IMR-90 (cell line): ENCODE measurements around the gene CHRNA1. TPM values are rescaled to one million over a fixed set of nuclear protein-coding genes. Genes with fewer than 3 reads are reported as not detected.

ENCODE experiments used
- ATAC-seq: fragments of 200-7000 bp; cut with Tn5 transposase; 2 replicates; pipeline ENCODE4 v1.9.1; 2020; ENCODE audit warnings: low read depth, mild to moderate bottlenecking, moderate library complexity
- BruUV-seq: library from RNA; stranded (reverse); fragments of 400-500 nt; replicated peaks from 2 replicates; lab custom pipeline; 2021; lab: Mats Ljungman, UMichigan
- CTCF ChIA-PET: fragments of 300-600 bp; formaldehyde crosslinking; extraction: SDS; loops from one replicate; lab custom pipeline; 2021; ENCODE audit warnings: antibody characterized with exemption; lab: Yijun Ruan, JAX
- POLR2A ChIA-PET: fragments of 300-600 bp; sonication (Branson Sonifier 250); formaldehyde crosslinking; loops from one replicate; lab custom pipeline; 2022; ENCODE audit warnings: antibody characterized with exemption; ENCODE audit not compliant: unreplicated experiment; lab: Charles Lee
- DNase-seq: peaks from one replicate; pipeline ENCODE4 v3.0.0; 2013
- H2AFZ ChIP-seq: replicated peaks from 2 replicates; pipeline ENCODE3; 2013; ENCODE audit warnings: low read length, mild to moderate bottlenecking; ENCODE audit not compliant: poor library complexity
- H2AK5ac ChIP-seq: 2 replicates; pipeline ENCODE4 v1.6.1; 2013; ENCODE audit warnings: low read depth, low read length, inconsistent platforms
- H2AK9ac ChIP-seq: replicated peaks from 2 replicates; pipeline ENCODE3; 2013; ENCODE audit warnings: mild to moderate bottlenecking, low read depth, low read length, moderate library complexity; ENCODE audit not compliant: poor library complexity
- H2BK120ac ChIP-seq: 2 replicates; pipeline ENCODE4 v1.6.1; 2013; ENCODE audit warnings: low read depth, low read length, inconsistent platforms
- H2BK15ac ChIP-seq: 3 replicates; pipeline ENCODE4 v1.6.1; 2013; ENCODE audit warnings: low read depth, low read length, inconsistent platforms
- H2BK20ac ChIP-seq: 2 replicates; pipeline ENCODE4 v1.6.1; 2013; ENCODE audit warnings: low read depth, mild to moderate bottlenecking, inconsistent platforms, low read length, moderate library complexity
- H2BK5ac ChIP-seq: 2 replicates; pipeline ENCODE4 v1.6.1; 2013; ENCODE audit warnings: mild to moderate bottlenecking, low read depth, low read length, inconsistent platforms; ENCODE audit not compliant: poor library complexity, severe bottlenecking
- H3K14ac ChIP-seq: replicated peaks from 2 replicates; pipeline ENCODE4 v1.6.1; 2013; ENCODE audit warnings: low read depth, low read length, inconsistent platforms
- H3K18ac ChIP-seq: 2 replicates; pipeline ENCODE4 v1.6.1; 2013; ENCODE audit warnings: low read depth, low read length, control low read depth
- H3K23ac ChIP-seq: 2 replicates; pipeline ENCODE4 v1.6.1; 2013; ENCODE audit warnings: low read depth, low read length, inconsistent platforms
- H3K27ac ChIP-seq: 2 replicates; pipeline ENCODE4 v1.5.1; 2013; ENCODE audit warnings: mild to moderate bottlenecking, control low read depth, low read length; ENCODE audit not compliant: insufficient read depth
- H3K27me3 ChIP-seq: 2 replicates; pipeline ENCODE4 v1.6.1; 2013; ENCODE audit warnings: low read length; ENCODE audit not compliant: control insufficient read depth, insufficient read depth
- H3K36me3 ChIP-seq: 2 replicates; pipeline ENCODE4 v1.6.1; 2013; ENCODE audit warnings: low read length, mixed read lengths; ENCODE audit not compliant: control insufficient read depth, insufficient read depth
- H3K4ac ChIP-seq: 2 replicates; pipeline ENCODE4 v1.6.1; 2013; ENCODE audit warnings: low read depth, low read length, inconsistent platforms
- H3K4me1 ChIP-seq: 2 replicates; pipeline ENCODE4 v1.6.1; 2013; ENCODE audit warnings: low read length, mixed read lengths; ENCODE audit not compliant: control insufficient read depth, insufficient read depth
- H3K4me2 ChIP-seq: 2 replicates; pipeline ENCODE4 v1.6.1; 2013; ENCODE audit warnings: low read depth, mild to moderate bottlenecking, control low read depth, low read length, moderate library complexity
- H3K4me3 ChIP-seq: 2 replicates; pipeline ENCODE4 v1.5.1; 2013; ENCODE audit warnings: low read depth, mild to moderate bottlenecking, control low read depth, low read length, moderate library complexity; ENCODE audit not compliant: insufficient read depth
- H3K56ac ChIP-seq: 2 replicates; pipeline ENCODE4 v1.6.1; 2013; ENCODE audit warnings: low read length, inconsistent platforms; ENCODE audit not compliant: insufficient read depth; ENCODE audit errors: extremely low read depth
- H3K79me1 ChIP-seq, 2 experiments: 2 replicates each; pipeline ENCODE4 v1.6.1; 2013; ENCODE audit warnings: low read length in 2 of 2, inconsistent platforms in 1 of 2, low read depth in 1 of 2
- H3K9ac ChIP-seq: 2 replicates; pipeline ENCODE4 v1.6.1; 2013; ENCODE audit warnings: low read depth, low read length, control low read depth
- H3K9me1 ChIP-seq: 2 replicates; pipeline ENCODE4 v1.6.1; 2013; ENCODE audit warnings: low read length, inconsistent platforms; ENCODE audit not compliant: insufficient read depth
- H3K9me3 ChIP-seq: 2 replicates; pipeline ENCODE4 v1.6.1; 2013; ENCODE audit warnings: low read length; ENCODE audit not compliant: control insufficient read depth, insufficient read depth
- H4K20me1 ChIP-seq: 2 replicates; pipeline ENCODE4 v1.6.1; 2013; ENCODE audit warnings: low read length, inconsistent platforms; ENCODE audit not compliant: insufficient read depth
- H4K5ac ChIP-seq: 2 replicates; pipeline ENCODE4 v1.6.1; 2013; ENCODE audit warnings: mild to moderate bottlenecking, low read depth, low read length, control low read depth
- H4K8ac ChIP-seq, 2 experiments: 2 replicates each; pipeline ENCODE4 v1.6.1; 2013; ENCODE audit warnings: low read depth in 2 of 2, low read length in 2 of 2, control low read depth in 1 of 2, inconsistent platforms in 1 of 2
- H4K91ac ChIP-seq: 2 replicates; pipeline ENCODE4 v1.6.1; 2013; ENCODE audit warnings: low read depth, low read length, inconsistent platforms; ENCODE audit not compliant: insufficient read depth
- CEBPB ChIP-seq: IDR thresholded peaks from 2 replicates; pipeline ENCODE4 v1.6.1; 2012; ENCODE audit warnings: low read depth, low read length, improper control_type of control experiment
- MAFK ChIP-seq: IDR thresholded peaks from 2 replicates; pipeline ENCODE4 v1.6.1; 2012; ENCODE audit warnings: low read depth, low read length, improper control_type of control experiment
- MAZ ChIP-seq: IDR thresholded peaks from 2 replicates; pipeline ENCODE4 v1.6.1; 2012; ENCODE audit warnings: low read depth, mild to moderate bottlenecking, low read length, improper control_type of control experiment, moderate library complexity, borderline replicate concordance
- RAD21 ChIP-seq: IDR thresholded peaks from 2 replicates; pipeline ENCODE4 v1.6.1; 2012; ENCODE audit warnings: low read length, improper control_type of control experiment
- WGBS, 2 experiments: methylation state at CpG; one replicate each; pipeline versions ENCODE4 v1.1.5 to v1.1.7; 2013; ENCODE audit warnings: missing lambda C conversion rate in 2 of 2; ENCODE audit not compliant: insufficient read length in 1 of 2; ENCODE audit errors: extremely low coverage in 2 of 2; 5-methylcytosine and 5-hydroxymethylcytosine counted together
- dilution Hi-C: fragments of 300-500 bp; cut with HindIII; formaldehyde crosslinking; loops from one replicate; pipeline ENCODE4 v1.14.3; 2018; ENCODE audit warnings: low sequenced_read_pairs; ENCODE audit not compliant: unreplicated experiment
- in situ Hi-C: fragments of 300-500 bp; cut with MboI; formaldehyde crosslinking; loops from 3 replicates; pipeline ENCODE4 v1.14.3; 2019; ENCODE audit warnings: low sequenced_read_pairs, inconsistent platforms, mixed read lengths
- intact Hi-C: fragments of 100-400 bp; cut with micrococcal nuclease; formaldehyde crosslinking; loops from 2 replicates; pipeline ENCODE4 v1.10.0; 2022
- polyA plus RNA-seq, 3 experiments: library from polyadenylated mRNA; depleted of rRNA; stranded (reverse); fragments of >200 nt; gene quantifications; 2 replicates each; pipeline ENCODE4 v1.2.3, GENCODE V29; 2012; ENCODE audit warnings: low replicate concordance in 1 of 3
- total RNA-seq: library from RNA; depleted of rRNA; stranded (reverse); fragments of >200 nt; gene quantifications from 2 replicates; pipeline ENCODE4 v1.2.3, GENCODE V29; 2012

CHRNA1 gene
- total and polyA plus RNA-seq, 2 of the 4 experiments (the other 2 are of a cell fraction): 0.75 to 0.90 TPM

DNA sequence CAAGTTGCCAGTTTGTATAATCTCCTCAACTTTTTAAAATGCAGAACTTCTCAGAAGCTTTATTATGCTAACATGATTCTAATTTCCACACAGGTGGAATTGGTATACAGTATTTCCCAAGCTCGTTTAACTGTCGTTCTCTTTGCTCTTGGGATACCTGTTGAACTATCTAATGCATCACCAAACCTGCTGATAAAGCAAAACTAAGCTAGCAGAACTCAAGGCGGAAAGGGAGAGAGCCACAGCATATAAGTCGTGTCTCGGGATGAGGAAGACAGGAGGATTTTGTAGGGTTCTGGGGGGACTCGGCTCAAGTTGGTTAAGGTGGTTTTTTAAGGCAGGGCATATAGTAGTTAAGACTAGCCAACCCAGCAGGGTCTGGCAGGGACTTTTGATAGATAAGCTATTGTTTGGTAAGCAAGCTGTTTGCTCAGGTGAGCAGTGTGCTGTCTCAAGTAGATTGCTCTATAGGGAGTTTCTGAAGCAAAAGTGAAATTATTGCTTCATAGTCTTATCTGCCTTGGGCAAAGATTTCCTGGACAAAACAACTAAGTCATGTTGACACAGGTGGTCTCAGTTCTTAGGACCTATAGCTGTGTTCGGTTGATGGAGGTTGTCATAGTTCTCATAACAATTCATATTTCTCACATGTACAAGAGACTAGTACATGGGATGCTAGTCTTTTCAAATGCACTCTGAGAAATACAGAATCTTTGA is 28.2 kb upstream of the CHRNA1 start:
- Histone ChIP-seq H4K20me1 (no peaks in the 10 kb centered on the region), H2BK120ac (peak overlapping the region; percentile 28; the same call in 1 of the 2 replicates), H3K4me3 (no peak overlapping the region), H3K9me3 (no peaks in the 10 kb centered on the region), H2BK20ac (0 out of 2 replicates have a peak overlapping the region, but pooled peaks have one; percentile 4), H2AK5ac (no peak overlapping the region), H3K27me3 (no peaks in the 10 kb centered on the region), H2AK9ac (peak overlapping the region; percentile 21), H3K79me1 (peaks cover 0 to 10% of the 10 kb centered on the region in 2 experiments; a peak in 1 of 4 replicates), H3K23ac (no peak overlapping the region; the same call in 1 of the 2 replicates), H2BK5ac (no peak overlapping the region), H3K9me1 (peaks cover 13% of the 10 kb centered on the region), H3K18ac (peak overlapping the region; percentile 4; the same call in 1 of the 2 replicates), H4K8ac (peak overlapping the region in 1 of 2 experiments; percentile 20; a peak in 1 of 4 replicates), H2BK15ac (peak overlapping the region; percentile 61; the same call in 2 of the 3 replicates), H3K56ac (no peak overlapping the region), H4K5ac (no peak overlapping the region), H3K4me1 (peaks cover 29% of the 10 kb centered on the region), H3K36me3 (no peaks in the 10 kb centered on the region), H3K14ac (no peak overlapping the region), H2AFZ (no peak overlapping the region), H4K91ac (0 out of 2 replicates have a peak overlapping the region, but pooled peaks have one; percentile 10), H3K4ac (no peak overlapping the region), H3K9ac (no peak overlapping the region), H3K27ac (no peak overlapping the region), H3K4me2 (no peak overlapping the region)
- in situ Hi-C loops (no loop called here), dilution Hi-C loops (no loop called here), intact Hi-C loops (no loop called here)
- no TSS peak for BruUV-seq
- TF ChIP-seq CEBPB (0 out of 2 replicates have a peak, but pooled peaks have one; percentile 39), RAD21 (no peak), MAZ (no peak), MAFK (peak; percentile 45)
- ChIA-PET CTCF (interaction anchor here (1.2 kb wide), 1 partner anchor 48 kb away, joined by 3 read pairs; no protein-coding TSS in a partner anchor), POLR2A (no interaction called here)
- no peak for DNase-seq
- ATAC-seq: no peak
- 100% methylated on average over 4 of the region's 7 CpGs; no CpG with 5 or more reads in 1 of the 2 experiments for WGBS, 2 experiments
